Progenitor cell of endocrine pancreas (in vitro differentiated cells): ENCODE data around the gene SRSF1. TPM values are rescaled to one million over a fixed set of nuclear protein-coding genes. Genes with fewer than 3 reads are reported as not detected.

ENCODE experiments used
- DNase-seq: peaks from one replicate; pipeline ENCODE4 v3.0.0; 2021; ENCODE audit warnings: low spot score; ENCODE audit not compliant: unreplicated experiment
- H3K27ac Mint-ChIP-seq: 2 replicates; pipeline ENCODE4 v1.8.0; 2021; ENCODE audit warnings: mild to moderate bottlenecking, moderate library complexity, mixed read lengths
- H3K27me3 Mint-ChIP-seq: 2 replicates; pipeline ENCODE4 v1.8.0; 2021; ENCODE audit warnings: mixed read lengths
- H3K36me3 Mint-ChIP-seq: 2 replicates; pipeline ENCODE4 v1.8.0; 2022; ENCODE audit warnings: mixed read lengths; ENCODE audit not compliant: insufficient read depth
- H3K4me1 Mint-ChIP-seq: 2 replicates; pipeline ENCODE4 v1.8.0; 2021; ENCODE audit warnings: low read depth, mixed read lengths
- H3K4me3 Mint-ChIP-seq: 2 replicates; pipeline ENCODE4 v1.8.0; 2021; ENCODE audit warnings: low read depth, mild to moderate bottlenecking, moderate library complexity, mixed read lengths
- H3K9me3 Mint-ChIP-seq: 2 replicates; pipeline ENCODE4 v1.8.0; 2021; ENCODE audit warnings: low read depth, mixed read lengths
- total RNA-seq: library from RNA; stranded (reverse); gene quantifications from 2 replicates; pipeline ENCODE4 v1.2.1, GENCODE V29; 2021
- TF ChIP-seq, protein P1 (sequence below): fragments of 200-600 bp; sonication (generic); IDR thresholded peaks from one replicate; pipeline ENCODE4 v1.5.0; 2021; ENCODE audit warnings: antibody characterized with exemption, mild to moderate bottlenecking; ENCODE audit not compliant: unreplicated experiment

The SRSF1 gene
- total RNA-seq, 1 donor from 2014 or later, result 326 TPM

- TF ChIP-seq, protein P1, sequence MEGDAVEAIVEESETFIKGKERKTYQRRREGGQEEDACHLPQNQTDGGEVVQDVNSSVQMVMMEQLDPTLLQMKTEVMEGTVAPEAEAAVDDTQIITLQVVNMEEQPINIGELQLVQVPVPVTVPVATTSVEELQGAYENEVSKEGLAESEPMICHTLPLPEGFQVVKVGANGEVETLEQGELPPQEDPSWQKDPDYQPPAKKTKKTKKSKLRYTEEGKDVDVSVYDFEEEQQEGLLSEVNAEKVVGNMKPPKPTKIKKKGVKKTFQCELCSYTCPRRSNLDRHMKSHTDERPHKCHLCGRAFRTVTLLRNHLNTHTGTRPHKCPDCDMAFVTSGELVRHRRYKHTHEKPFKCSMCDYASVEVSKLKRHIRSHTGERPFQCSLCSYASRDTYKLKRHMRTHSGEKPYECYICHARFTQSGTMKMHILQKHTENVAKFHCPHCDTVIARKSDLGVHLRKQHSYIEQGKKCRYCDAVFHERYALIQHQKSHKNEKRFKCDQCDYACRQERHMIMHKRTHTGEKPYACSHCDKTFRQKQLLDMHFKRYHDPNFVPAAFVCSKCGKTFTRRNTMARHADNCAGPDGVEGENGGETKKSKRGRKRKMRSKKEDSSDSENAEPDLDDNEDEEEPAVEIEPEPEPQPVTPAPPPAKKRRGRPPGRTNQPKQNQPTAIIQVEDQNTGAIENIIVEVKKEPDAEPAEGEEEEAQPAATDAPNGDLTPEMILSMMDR, result no peak
- Mint-ChIP-seq H3K4me3 (no peak overlapping the region), H3K4me1 (peaks cover 32% of the 10 kb centered on the region), H3K27me3 (no peaks in the 10 kb centered on the region), H3K9me3 (no peaks in the 10 kb centered on the region), H3K27ac (peak overlapping the region; percentile 43), H3K36me3 (peaks cover 28% of the 10 kb centered on the region)
- no peak for DNase-seq
Measured at GRCh38 chr17:58002973-58003372, 4.1 kb downstream of the SRSF1 start.

DNA sequence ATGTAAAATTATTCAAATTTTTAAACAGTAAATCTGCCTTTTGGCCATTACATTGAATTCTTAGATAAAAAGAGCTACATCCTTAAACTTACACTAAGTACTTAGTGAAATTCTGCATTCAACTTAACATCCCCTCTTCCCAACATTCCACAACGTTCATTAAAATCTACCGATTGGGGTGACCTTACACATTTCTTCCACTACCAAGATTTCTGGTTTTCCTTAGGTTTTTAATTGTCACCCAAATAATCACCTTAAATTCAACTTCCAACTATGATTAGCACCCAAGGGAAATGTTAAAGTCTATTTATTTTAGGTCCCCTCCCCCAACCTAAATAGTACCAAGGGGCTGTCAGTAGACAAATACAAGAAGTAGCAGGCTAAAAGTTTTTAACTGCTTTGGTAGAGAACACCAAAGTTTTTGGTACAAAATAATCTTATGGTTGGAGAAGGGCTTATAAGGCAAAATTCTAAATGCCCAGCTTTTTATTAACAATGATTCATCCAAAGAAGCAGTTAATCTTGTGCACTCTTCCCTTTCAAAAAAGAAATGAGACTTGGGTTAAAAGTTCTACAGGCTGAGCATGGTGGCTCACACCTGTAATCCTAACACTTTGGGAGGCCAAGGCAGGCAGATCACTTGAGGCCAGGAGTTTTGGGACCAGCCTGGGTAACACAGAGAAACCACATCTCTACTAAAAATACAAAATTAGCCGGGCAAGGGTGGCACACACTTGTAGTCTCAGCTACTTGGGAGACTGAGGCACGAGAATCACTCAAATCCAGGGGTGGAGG lies 4.7 kb downstream of the SRSF1 start:
- peak overlapping the region; percentile 43 for H3K27ac Mint-ChIP-seq
- H3K36me3 Mint-ChIP-seq, result peaks cover 27% of the 10 kb centered on the region
- no peaks in the 10 kb centered on the region for H3K27me3 Mint-ChIP-seq
- TF ChIP-seq, protein P1, result no peak
- DNase-seq, result no peak
- peaks cover 29% of the 10 kb centered on the region for H3K4me1 Mint-ChIP-seq
- H3K4me3 Mint-ChIP-seq, result no peak overlapping the region
- H3K9me3 Mint-ChIP-seq, result no peaks in the 10 kb centered on the region

DNA sequence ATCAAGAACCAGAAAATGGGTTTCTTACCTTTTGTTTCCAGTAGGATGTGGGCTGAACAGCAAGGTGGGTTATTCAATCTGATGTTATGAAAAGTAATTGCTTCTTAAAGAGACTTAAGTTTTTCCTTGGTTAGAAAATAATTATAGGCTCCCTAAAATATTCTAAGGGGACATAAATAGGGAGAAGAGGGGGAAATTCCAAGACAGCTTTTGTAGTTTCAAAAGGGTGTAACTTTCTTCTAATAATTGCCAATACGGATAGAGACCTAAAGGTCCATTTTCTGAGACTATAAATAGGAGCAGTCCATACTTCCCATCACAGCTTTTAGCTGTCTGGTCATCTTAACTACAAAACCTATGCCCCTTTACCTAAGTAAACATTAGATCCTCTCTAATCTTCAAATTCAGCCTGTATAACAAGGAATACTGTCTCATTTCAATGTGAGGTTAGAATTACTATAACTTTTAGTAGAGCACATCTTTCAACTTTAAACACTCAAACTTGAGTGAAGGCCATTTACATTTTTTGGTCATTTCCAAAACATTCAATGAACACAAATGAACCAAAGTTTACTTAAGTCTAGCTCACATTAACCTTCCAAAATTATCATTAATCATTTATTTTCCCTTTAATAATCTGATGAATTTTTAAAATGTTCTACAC lies 5.5 kb downstream of the SRSF1 start:
- Mint-ChIP-seq H3K9me3 (no peaks in the 10 kb centered on the region), H3K27ac (no peak overlapping the region), H3K4me1 (peaks cover 27% of the 10 kb centered on the region), H3K27me3 (no peaks in the 10 kb centered on the region), H3K4me3 (no peak overlapping the region), H3K36me3 (peaks cover 30% of the 10 kb centered on the region)
- DNase-seq, result no peak
- TF ChIP-seq, protein P1, result no peak

DNA sequence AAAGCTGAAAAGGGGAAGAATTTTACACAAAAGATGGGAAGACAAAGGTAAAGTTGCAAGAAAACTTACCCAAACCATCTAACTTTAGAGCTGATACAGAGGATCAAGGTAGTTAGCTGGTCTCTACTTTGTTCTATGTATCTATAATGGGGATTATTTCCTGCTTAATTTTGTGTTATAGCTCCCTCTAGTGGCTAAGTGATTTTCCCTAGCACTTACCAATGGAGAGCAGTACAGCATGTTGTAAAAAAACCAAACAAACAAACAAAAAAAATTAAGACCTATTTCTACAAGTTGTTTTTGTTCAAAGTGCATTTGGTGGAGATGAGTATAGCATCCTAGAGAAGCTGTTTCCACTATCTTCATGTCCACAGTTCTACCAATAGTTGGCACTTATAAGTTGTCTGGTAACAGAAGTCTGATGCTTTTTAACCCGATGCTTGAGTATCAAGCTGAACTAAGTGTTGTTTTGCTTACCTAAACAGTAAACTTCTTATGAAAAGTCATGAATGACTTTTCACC lies 7.5 kb downstream of the SRSF1 start:
- H3K27ac Mint-ChIP-seq, result peak overlapping the region; percentile 64
- H3K36me3 Mint-ChIP-seq, result peaks cover 18% of the 10 kb centered on the region
- peaks cover 21% of the 10 kb centered on the region for H3K4me1 Mint-ChIP-seq
- H3K9me3 Mint-ChIP-seq, result no peaks in the 10 kb centered on the region
- no peak for DNase-seq
- H3K27me3 Mint-ChIP-seq, result no peaks in the 10 kb centered on the region
- TF ChIP-seq, protein P1, result peak; percentile 96
- no peak overlapping the region for H3K4me3 Mint-ChIP-seq

DNA sequence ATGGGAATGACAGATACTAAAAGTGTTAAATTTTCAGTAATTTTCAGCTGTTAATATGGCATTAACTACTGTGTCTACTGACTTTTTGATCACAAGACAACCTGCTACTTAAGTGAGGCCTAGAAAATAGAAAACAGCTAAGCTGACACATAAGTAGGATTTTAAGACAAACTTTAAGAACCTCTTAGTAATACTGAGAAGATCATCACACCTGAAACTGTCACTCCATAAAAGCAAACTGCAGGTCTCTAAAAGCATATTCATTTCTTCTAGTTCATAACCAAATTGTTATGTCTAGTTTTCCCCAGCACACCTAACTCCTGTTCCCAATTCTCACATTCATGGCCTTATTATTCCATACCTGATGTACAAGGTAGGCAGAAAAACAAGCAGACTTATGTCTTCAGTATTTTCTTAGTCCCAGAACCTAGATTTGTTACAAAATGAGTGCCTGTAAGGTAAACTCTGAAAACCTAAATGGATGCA lies 8.0 kb downstream of the SRSF1 start:
- H3K27ac Mint-ChIP-seq, result peak overlapping the region; percentile 64
- H3K4me1 Mint-ChIP-seq, result peaks cover 24% of the 10 kb centered on the region

More for the DNA sequence above, 8.0 kb downstream of the SRSF1 start:
- Mint-ChIP-seq H3K36me3 (peaks cover 18% of the 10 kb centered on the region), H3K9me3 (no peaks in the 10 kb centered on the region), H3K27me3 (no peaks in the 10 kb centered on the region), H3K4me3 (no peak overlapping the region)
- TF ChIP-seq, protein P1, result no peak
- DNase-seq, result no peak
